ENCODE measurements around the gene FTL. TPM values are rescaled to one million over a fixed set of nuclear protein-coding genes. Genes with fewer than 3 reads are reported as not detected.
"Not testable (repeated sequence)": the region's sequence is repeated elsewhere in the genome, so short reads cannot be mapped to it uniquely, and the experiment has no call there.

The FTL gene
- total and polyA plus RNA-seq, 2 donors (not counting 3 experiments of a cell fraction or from before 2014, with no cell fraction given) = 1,937 to 2,748 TPM

- no peak for TF ChIP-seq MYC (IDR thresholded peaks at IDR 0.05; ENCODE audit: low read depth, low read length)
- TF ChIP-seq, protein P1, sequence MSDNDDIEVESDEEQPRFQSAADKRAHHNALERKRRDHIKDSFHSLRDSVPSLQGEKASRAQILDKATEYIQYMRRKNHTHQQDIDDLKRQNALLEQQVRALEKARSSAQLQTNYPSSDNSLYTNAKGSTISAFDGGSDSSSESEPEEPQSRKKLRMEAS (IDR thresholded peaks at IDR 0.05; ENCODE audit: insufficient read depth, insufficient read length) = no peak
- TF ChIP-seq POLR2A (IDR thresholded peaks at IDR 0.05; ENCODE audit: low read depth, low read length) = no peak
- no peak for TF ChIP-seq POLR2AphosphoS5 (IDR thresholded peaks at IDR 0.05; ENCODE audit: insufficient read depth, low read depth, low read length)
- TF ChIP-seq EZH2 (IDR thresholded peaks at IDR 0.05; ENCODE audit: borderline replicate concordance, low read depth, low read length, severe bottlenecking) = no peak
- no peak for TF ChIP-seq GATA2 (IDR thresholded peaks at IDR 0.05; ENCODE audit: insufficient read depth, insufficient read length, low read depth, low read length)
- TF ChIP-seq CTCF (IDR thresholded peaks at IDR 0.05; ENCODE audit: extremely low read depth in 1 of 2, insufficient read depth in 1 of 2, low read depth in 1 of 2, low read length in 2 of 2) = no peak
- no peak for TF ChIP-seq FOS (IDR thresholded peaks at IDR 0.05; ENCODE audit: borderline replicate concordance, insufficient read depth, low read length)
- no peak for TF ChIP-seq JUN (IDR thresholded peaks at IDR 0.05; ENCODE audit: borderline replicate concordance, insufficient read depth, insufficient read length, low read depth)
- ChIA-PET CTCF (interaction anchor here (0.6 to 2.0 kb wide), 3 partner anchors 22 to 140 kb away, joined by 3 to 4 read pairs (median 3); no protein-coding TSS in a partner anchor), POLR2A (no interaction called here)
- intact Hi-C loops (cut with micrococcal nuclease) = no loop called here
- Histone ChIP-seq H4K20me1 (replicated peaks; ENCODE audit: control insufficient read depth, extremely low read depth, insufficient read depth, low read length) (no peaks in the 10 kb centered on the region), H3K4me3 (replicated peaks in 1 of 3; ENCODE audit: insufficient read depth in 1 of 3, low read depth in 1 of 3, low read length in 3 of 3) (no peak overlapping the region), H3K9me1 (replicated peaks; ENCODE audit: control insufficient read depth, extremely low read depth, insufficient read depth, low read length) (no peaks in the 10 kb centered on the region), H3K79me2 (ENCODE audit: control insufficient read depth, insufficient read depth, low read length) (no peaks in the 10 kb centered on the region), H3K4me2 (ENCODE audit: insufficient read depth, low read length) (no peak overlapping the region), H3K9me3 (replicated peaks; ENCODE audit: control insufficient read depth, insufficient read depth, low read length) (no peaks in the 10 kb centered on the region), H3K4me1 (ENCODE audit: control insufficient read depth, extremely low read depth, insufficient read depth, low read length) (peaks cover 2% of the 10 kb centered on the region), H3K27ac (ENCODE audit: insufficient read depth, low read depth, low read length) (no peak overlapping the region), H2AFZ (ENCODE audit: low read depth, low read length) (no peak overlapping the region), H3K36me3 (ENCODE audit: control insufficient read depth in 2 of 2, extremely low read depth in 1 of 2, insufficient read depth in 2 of 2, low read length in 2 of 2) (peaks cover 0 to 19% of the 10 kb centered on the region in 2 experiments), H3K9ac (replicated peaks; ENCODE audit: extremely low read depth, insufficient read depth, low read length) (no peak overlapping the region), H3K27me3 (ENCODE audit: control insufficient read depth in 2 of 2, insufficient read depth in 2 of 2, low read length in 2 of 2) (no peaks in the 10 kb centered on the region)
- no TSS peak for BruUV-seq (replicated peaks)
- FAIRE-seq (no peak), DNase-seq (ENCODE audit: low read depth, low spot score) (no peak)
- dilution Hi-C loops (cut with MboI; ENCODE audit: extremely low pct_ligation_motif_present, low sequenced_read_pairs) = no loop called here
Observed at GRCh38 chr19:48925240-48925843, 39.8 kb upstream of the FTL start.

GRCh38 chr19:48925890-48926289 is 39.2 kb upstream of the FTL start:
- BruUV-seq (replicated peaks); dilution Hi-C loops (cut with MboI; ENCODE audit: extremely low pct_ligation_motif_present, low sequenced_read_pairs); H4K20me1 ChIP-seq (replicated peaks; ENCODE audit: control insufficient read depth, extremely low read depth, insufficient read depth, low read length); H3K9me1 ChIP-seq (replicated peaks; ENCODE audit: control insufficient read depth, extremely low read depth, insufficient read depth, low read length); H3K4me1 ChIP-seq (ENCODE audit: control insufficient read depth, extremely low read depth, insufficient read depth, low read length); H2AFZ ChIP-seq (ENCODE audit: low read depth, low read length); H3K9me3 ChIP-seq (replicated peaks; ENCODE audit: control insufficient read depth, insufficient read depth, low read length); H3K27ac ChIP-seq (ENCODE audit: insufficient read depth, low read depth, low read length); intact Hi-C loops (cut with micrococcal nuclease); DNase-seq (ENCODE audit: low read depth, low spot score); H3K79me2 ChIP-seq (ENCODE audit: control insufficient read depth, insufficient read depth, low read length); H3K27me3 ChIP-seq (ENCODE audit: control insufficient read depth in 2 of 2, insufficient read depth in 2 of 2, low read length in 2 of 2); H3K4me2 ChIP-seq (ENCODE audit: insufficient read depth, low read length); POLR2A ChIA-PET; FAIRE-seq; H3K4me3 ChIP-seq (replicated peaks in 1 of 3; ENCODE audit: insufficient read depth in 1 of 3, low read depth in 1 of 3, low read length in 3 of 3); H3K9ac ChIP-seq (replicated peaks; ENCODE audit: extremely low read depth, insufficient read depth, low read length): not testable (repeated sequence)
- CTCF ChIA-PET = interaction anchor here (0.6 to 2.0 kb wide), 2 partner anchors 21 to 74 kb away, joined by 3 to 4 read pairs; no protein-coding TSS in a partner anchor
- peaks cover 0 to 16% of the 10 kb centered on the region in 2 experiments for H3K36me3 ChIP-seq (ENCODE audit: control insufficient read depth in 2 of 2, extremely low read depth in 1 of 2, insufficient read depth in 2 of 2, low read length in 2 of 2)
